ENCODE data around the gene WNT5B. TPM values are rescaled to one million over a fixed set of nuclear protein-coding genes. Genes with fewer than 3 reads are reported as not detected.

The WNT5B gene
- total and polyA plus RNA-seq, 2 of the 8 experiments (the other 6 are each of a cell fraction or from before 2014, with no cell fraction given), result 0.91 to 1.2 TPM

GRCh38 chr12:1630133-1630826 is 1.2 kb downstream of the WNT5B start:
- DNase-seq (ENCODE audit: low read depth in 1 of 2, low spot score in 2 of 2) (peak in 1 of 2 experiments; percentile 68), FAIRE-seq (no peak)
- H3K9ac ChIP-seq (replicated peaks in 1 of 4; ENCODE audit: extremely low read depth in 1 of 4, low read depth in 3 of 4, low read length in 3 of 4), result no peak overlapping the region
- H4K5ac ChIP-seq (ENCODE audit: insufficient read length, low read depth, low read length), result no peak overlapping the region
- ChIA-PET CTCF (ENCODE audit: partially characterized antibody) (interaction anchor here (0.6 to 3.6 kb wide), 16 partner anchors 9 to 1524 kb away, joined by 3 to 16 read pairs (median 3); no protein-coding TSS in a partner anchor), POLR2A (ENCODE audit: partially characterized antibody) (interaction anchor here (0.8 to 1.7 kb wide), 5 partner anchors 23 to 61 kb away, joined by 3 to 5 read pairs (median 4); partner anchors contain the start of gene ADIPOR2)
- H3K4me3 ChIP-seq (ENCODE audit: extremely low read depth in 1 of 4, insufficient read depth in 2 of 4, low read depth in 3 of 4, low read length in 4 of 4), result peak overlapping the region; percentile 20 to 65 (median 42)
- H3K79me1 ChIP-seq (ENCODE audit: low read depth, low read length), result no peaks in the 10 kb centered on the region
- peak overlapping the region; percentile 92 to 95 for H3K4me2 ChIP-seq (ENCODE audit: insufficient read depth in 1 of 2, low read depth in 2 of 2, low read length in 2 of 2)
- no peak overlapping the region for H3K56ac ChIP-seq (replicated peaks; ENCODE audit: insufficient read length, low read depth, low read length)
- 0 out of 2 replicates have a peak overlapping the region, but pooled peaks have one; percentile 16 for H2BK15ac ChIP-seq (ENCODE audit: low read length)
- peaks cover 0 to 4% of the 10 kb centered on the region in 2 experiments for H4K20me1 ChIP-seq (replicated peaks in 1 of 2; ENCODE audit: control insufficient read depth in 1 of 2, insufficient read depth in 2 of 2, low read length in 2 of 2)
- H2BK20ac ChIP-seq (ENCODE audit: low read length), result no peak overlapping the region
- no peak overlapping the region for H3K23ac ChIP-seq (ENCODE audit: insufficient read length)
- no peak overlapping the region for H2AFZ ChIP-seq (ENCODE audit: low read length)
- no peak overlapping the region for H3K4ac ChIP-seq (replicated peaks; ENCODE audit: insufficient read length, low read depth, low read length)
- WGBS, 2 experiments (ENCODE audit: extremely low coverage in 1 of 2, insufficient coverage in 1 of 2, insufficient read length in 1 of 2, insufficient replicate concordance in 2 of 2, low coverage in 1 of 2, low lambda C conversion rate in 2 of 2, missing lambda C conversion rate in 1 of 2), result 2% methylated on average over 37 of the region's 58 CpGs; no CpG with 5 or more reads in 1 of the 2 experiments
- no peak overlapping the region for H3K27ac ChIP-seq (ENCODE audit: low read depth, low read length)
- no peak overlapping the region for H4K8ac ChIP-seq (ENCODE audit: extremely low read depth, insufficient read depth, low read length)
- H3K27me3 ChIP-seq (replicated peaks in 1 of 4; ENCODE audit: control insufficient read depth in 3 of 4, extremely low read depth in 1 of 4, insufficient read depth in 3 of 4, low read length in 3 of 4), result peaks cover 34 to 79% (median 71%) of the 10 kb centered on the region in 4 experiments
- peaks cover 8% of the 10 kb centered on the region; the same call in 1 of the 2 replicates for H3K23me2 ChIP-seq (ENCODE audit: low read depth, low read length)
- no peaks in the 10 kb centered on the region for H3K36me3 ChIP-seq (ENCODE audit: control insufficient read depth in 2 of 4, insufficient read depth in 4 of 4, low read length in 3 of 4)
- 0 out of 2 replicates have a peak, but pooled peaks have one; percentile 36 for TF ChIP-seq RBBP5 (IDR thresholded peaks at IDR 0.05; ENCODE audit: borderline replicate concordance, low read depth, low read length)
- TF ChIP-seq SP2 (IDR thresholded peaks at IDR 0.05; ENCODE audit: low read length), result no peak
- no peak for TF ChIP-seq SP1 (IDR thresholded peaks at IDR 0.05; ENCODE audit: low read depth, low read length)
- 0 out of 2 replicates have a peak, but pooled peaks have one; percentile 29 for TF ChIP-seq E2F6 (IDR thresholded peaks at IDR 0.05)
- TF ChIP-seq CTCF (IDR thresholded peaks at IDR 0.05; ENCODE audit: control extremely low read depth in 1 of 3, insufficient read depth in 1 of 3, low read depth in 1 of 3, low read length in 3 of 3), result peak in 1 of 3 experiments; percentile 11; a peak in 1 of 4 replicates
- H4K91ac ChIP-seq (replicated peaks; ENCODE audit: insufficient read length, low read length), result no peak overlapping the region
- no peak overlapping the region for H3K14ac ChIP-seq (ENCODE audit: insufficient read length)
- H3K4me1 ChIP-seq (replicated peaks in 1 of 4; ENCODE audit: control insufficient read depth in 3 of 4, insufficient read depth in 4 of 4, low read length in 3 of 4), result peaks cover 3 to 28% (median 18%) of the 10 kb centered on the region in 4 experiments
- no peaks in the 10 kb centered on the region for H3K79me2 ChIP-seq (ENCODE audit: control insufficient read depth in 1 of 2, insufficient read depth in 2 of 2, low read length in 2 of 2)
- H3K9me3 ChIP-seq (ENCODE audit: insufficient read depth in 2 of 2, low read depth in 1 of 2, low read length in 1 of 2), result no peaks in the 10 kb centered on the region
- no peak overlapping the region for H3K18ac ChIP-seq (ENCODE audit: extremely low read depth, low read length)
- H2BK120ac ChIP-seq (replicated peaks; ENCODE audit: low read depth, low read length), result no peak overlapping the region
- no peak overlapping the region; the same call in 1 of the 2 replicates for H2BK5ac ChIP-seq (ENCODE audit: low read depth, low read length)
- H2BK12ac ChIP-seq (ENCODE audit: low read depth, low read length), result peak overlapping the region; percentile 68; the same call in 1 of the 2 replicates
- no peak overlapping the region for H2AK5ac ChIP-seq (ENCODE audit: low read depth, low read length)

Measured in H1 (cell line).